Activated CD4-positive, alpha-beta T cell treated with anti-CD3 and anti-CD28 coated beads, Interleukin-2, Interleukin-4, amounts not matched to agents 100 ng/mL and 50 ng/mL, durations not matched to agents 16 hours and 8 hours (primary cell): ENCODE measurements around the gene ARMC10.
"Not testable (repeated sequence)": the region's sequence is repeated elsewhere in the genome, so short reads cannot be mapped to it uniquely, and the experiment has no call there.

Source experiments
- DNase-seq: peaks from one replicate; pipeline ENCODE4 v3.0.0-alpha.2; 2020; ENCODE audit warnings: low spot score

Gene ARMC10

GRCh38 chr7:103124429-103124979, 49.6 kb downstream of the ARMC10 start:
- no peak for DNase-seq

- DNase-seq = no peak
These were observed 52.1 kb downstream of the ARMC10 start for GRCh38 chr7:103127006-103127405.

GRCh38 chr7:103129702-103130549, 55.0 kb downstream of the ARMC10 start:
- no peak for DNase-seq

- no peak for DNase-seq
These were observed 56.1 kb downstream of the ARMC10 start for GRCh38 chr7:103130901-103131624.

- DNase-seq = no peak
These were observed 58.2 kb downstream of the ARMC10 start for GRCh38 chr7:103132995-103133688.

- DNase-seq = no peak
These were observed 60.1 kb downstream of the ARMC10 start for GRCh38 chr7:103134836-103135554.

GRCh38 chr7:103140061-103140460, 65.1 kb downstream of the ARMC10 start:
- DNase-seq = no peak

GRCh38 chr7:103140685-103141084, 65.7 kb downstream of the ARMC10 start:
- no peak for DNase-seq

GRCh38 chr7:103141753-103142404, 66.9 kb downstream of the ARMC10 start:
- peak; percentile 15 for DNase-seq

GRCh38 chr7:103142494-103142893, 67.6 kb downstream of the ARMC10 start:
- no peak for DNase-seq

- no peak for DNase-seq
These were observed 68.9 kb downstream of the ARMC10 start for GRCh38 chr7:103143868-103144267.

- not testable (repeated sequence) for DNase-seq
These were observed 69.8 kb downstream of the ARMC10 start for GRCh38 chr7:103144754-103145153.

- no peak for DNase-seq
These were observed 73.4 kb downstream of the ARMC10 start for GRCh38 chr7:103148131-103148993.
